HepG2 (cell line): Measurements from ENCODE around the gene GLIS2. TPM values are rescaled to one million over a fixed set of nuclear protein-coding genes. Genes with fewer than 3 reads are reported as not detected.

Source experiments
- AKNA ChIP-seq: sonication (generic); formaldehyde crosslinking; IDR thresholded peaks from 2 replicates; pipeline ENCODE4 v1.4.0; 2020; ENCODE audit warnings: missing genetic modification reagents, borderline replicate concordance
- ELF1 ChIP-seq: sonication (generic); formaldehyde crosslinking; IDR thresholded peaks from 2 replicates; pipeline ENCODE4 v1.4.0; 2020; ENCODE audit warnings: missing genetic modification reagents
- HINFP ChIP-seq: sonication (generic); formaldehyde crosslinking; IDR thresholded peaks from 2 replicates; pipeline ENCODE4 v1.4.0; 2020; ENCODE audit warnings: low read depth, mild to moderate bottlenecking, missing genetic modification reagents
- ZBTB3 ChIP-seq: sonication (generic); formaldehyde crosslinking; IDR thresholded peaks from 2 replicates; pipeline ENCODE4 v1.4.0; 2020; ENCODE audit warnings: low read depth, mild to moderate bottlenecking, moderate library complexity, missing genetic modification reagents, borderline replicate concordance
- ZNF276 ChIP-seq: sonication (generic); formaldehyde crosslinking; IDR thresholded peaks from 2 replicates; pipeline ENCODE4 v1.4.0; 2020; ENCODE audit warnings: mild to moderate bottlenecking, low read depth, missing genetic modification reagents
- ZNF318 ChIP-seq: sonication (generic); formaldehyde crosslinking; IDR thresholded peaks from 2 replicates; pipeline ENCODE4 v1.4.0; 2020; ENCODE audit warnings: mild to moderate bottlenecking, missing genetic modification reagents
- ZNF414 ChIP-seq: sonication (generic); formaldehyde crosslinking; IDR thresholded peaks from 2 replicates; pipeline ENCODE4 v1.5.0; 2020; ENCODE audit warnings: missing genetic modification reagents
- ZNF441 ChIP-seq: sonication (generic); formaldehyde crosslinking; IDR thresholded peaks from 2 replicates; pipeline ENCODE4 v1.7.0; 2021; ENCODE audit warnings: missing genetic modification reagents, borderline replicate concordance
- ZNF878 ChIP-seq: sonication (generic); formaldehyde crosslinking; IDR thresholded peaks from 2 replicates; pipeline ENCODE4 v1.8.1; 2023; ENCODE audit warnings: mild to moderate bottlenecking, missing genetic modification reagents, moderate library complexity
- polyA plus RNA-seq, 8 experiments: library from polyadenylated mRNA; depleted of rRNA in 3 of 8; stranded (reverse) in 7 of 8; unstranded in 1 of 8; fragments of >200 nt; fragmentation: Illumina TruSeq in 4 of 8; extraction: Trizol in 4 of 8; gene quantifications; 2 replicates each; pipeline versions ENCODE4 v1.2.1 to v1.2.3, GENCODE V29; 2011 to 2016; ENCODE audit warnings: low read depth in 4 of 8, missing spikeins in 1 of 8, mixed read lengths in 1 of 8; ENCODE audit not compliant: insufficient read depth in 1 of 8
- total RNA-seq, 5 experiments: library from RNA; depleted of rRNA; stranded (reverse); fragments of >200 nt; fragmentation: Illumina TruSeq; extraction: Trizol; gene quantifications; 2 replicates each; pipeline ENCODE4 v1.2.3, GENCODE V29; 2016; ENCODE audit warnings: low read depth in 1 of 5

GLIS2 gene
- total and polyA plus RNA-seq, 2 of the 13 experiments (the other 11 are each of a cell fraction or from before 2014, with no cell fraction given), result 0.28 to 0.29 TPM

GRCh38 chr16:4323845-4324488 lies 8.1 kb downstream of the GLIS2 start (continued):
- TF ChIP-seq HINFP (CRISPR knock-in tag) (no peak), ZNF441 (CRISPR knock-in tag) (no peak), ZNF276 (CRISPR knock-in tag) (no peak), ZNF414 (CRISPR knock-in tag) (no peak), ZNF318 (CRISPR knock-in tag) (no peak), AKNA (CRISPR knock-in tag) (no peak), ELF1 (CRISPR knock-in tag) (peak; percentile 72), ZBTB3 (CRISPR knock-in tag) (no peak), ZNF878 (CRISPR knock-in tag) (no peak)
